CD8-positive, alpha-beta memory T cell (primary cell): ENCODE results near the gene RIPOR2. TPM values are rescaled to one million over a fixed set of nuclear protein-coding genes. Genes with fewer than 3 reads are reported as not detected.
A peak's percentile ranks its signal among the peaks of the same experiment; 100 is the strongest.

Experiments
- CTCF ChIA-PET: fragments of 350-600 bp; sonication (Branson Sonifier 250); formaldehyde crosslinking; loops from one replicate; lab custom pipeline; 2021; ENCODE audit warnings: antibody characterized with exemption; lab: Charles Lee
- POLR2A ChIA-PET: fragments of 350-600 bp; sonication (Branson Sonifier 250); formaldehyde crosslinking; loops from one replicate; lab custom pipeline; 2021; ENCODE audit warnings: antibody characterized with exemption; lab: Charles Lee
- DNase-seq, 5 donors: peaks; one replicate each; pipeline versions ENCODE4 v3.0.0 to v3.0.0-alpha.2; 2020 to 2022; ENCODE audit warnings: mixed read lengths in 1 of 5
- H3K27ac ChIP-seq: one replicate; pipeline ENCODE4 v1.7.0; 2013; ENCODE audit warnings: low read depth, mild to moderate bottlenecking, low read length, moderate library complexity
- H3K27me3 ChIP-seq: 2 replicates; pipeline ENCODE4 v1.7.0; 2013; ENCODE audit warnings: low read length, mild to moderate bottlenecking; ENCODE audit not compliant: insufficient read depth, poor library complexity, severe bottlenecking
- H3K36me3 ChIP-seq: 2 replicates; pipeline ENCODE4 v1.7.0; 2013; ENCODE audit warnings: mild to moderate bottlenecking, low read length, moderate library complexity; ENCODE audit not compliant: insufficient read depth
- H3K4me1 ChIP-seq: 2 replicates; pipeline ENCODE4 v1.7.0; 2013; ENCODE audit warnings: mild to moderate bottlenecking, low read length, moderate library complexity; ENCODE audit not compliant: insufficient read depth
- H3K4me3 ChIP-seq: 2 replicates; pipeline ENCODE4 v1.7.0; 2013; ENCODE audit warnings: mild to moderate bottlenecking, low read length
- H3K9me3 ChIP-seq: 2 replicates; pipeline ENCODE4 v1.7.0; 2013; ENCODE audit warnings: mild to moderate bottlenecking, low read length
- H3K27ac Mint-ChIP-seq, 8 donors: one replicate each; pipeline ENCODE4 v1.8.0; 2020 to 2021; ENCODE audit warnings: mixed read lengths in 8 of 8, mild to moderate bottlenecking in 6 of 8, inconsistent platforms in 3 of 8, moderate library complexity in 3 of 8
- H3K27me3 Mint-ChIP-seq, 2 donors: one replicate each; pipeline ENCODE4 v1.8.0; 2020 to 2021; ENCODE audit warnings: mixed read lengths in 2 of 2, mild to moderate bottlenecking in 1 of 2, moderate library complexity in 1 of 2
- H3K36me3 Mint-ChIP-seq, 3 donors: one replicate each; pipeline ENCODE4 v1.8.0; 2020 to 2021; ENCODE audit warnings: mixed read lengths in 3 of 3, inconsistent platforms in 1 of 3, mild to moderate bottlenecking in 1 of 3
- H3K4me1 Mint-ChIP-seq, 3 donors: one replicate each; pipeline ENCODE4 v1.8.0; 2020 to 2021; ENCODE audit warnings: mixed read lengths in 3 of 3, inconsistent platforms in 1 of 3, mild to moderate bottlenecking in 1 of 3
- H3K4me3 Mint-ChIP-seq, 7 donors: one replicate each; pipeline ENCODE4 v1.8.0; 2020 to 2021; ENCODE audit warnings: mixed read lengths in 7 of 7, mild to moderate bottlenecking in 6 of 7, moderate library complexity in 4 of 7, inconsistent platforms in 2 of 7
- H3K9me3 Mint-ChIP-seq, 5 donors: one replicate each; pipeline ENCODE4 v1.8.0; 2020 to 2022; ENCODE audit warnings: mixed read lengths in 5 of 5, mild to moderate bottlenecking in 3 of 5, moderate library complexity in 2 of 5, inconsistent platforms in 1 of 5
- polyA plus RNA-seq: library from polyadenylated mRNA; unstranded; fragments of 300-500 nt; fragmentation: Illumina TruSeq; gene quantifications from one replicate; pipeline ENCODE4 v1.2.3, GENCODE V29; 2021
- total RNA-seq, 2 experiments: library from RNA; stranded (reverse); gene quantifications; one replicate each; pipeline ENCODE4 v1.2.3, GENCODE V29; 2021

Gene RIPOR2
- total and polyA plus RNA-seq, 3 experiments from 2014 or later = 54.4 to 427 (median 58.2) TPM

DNA sequence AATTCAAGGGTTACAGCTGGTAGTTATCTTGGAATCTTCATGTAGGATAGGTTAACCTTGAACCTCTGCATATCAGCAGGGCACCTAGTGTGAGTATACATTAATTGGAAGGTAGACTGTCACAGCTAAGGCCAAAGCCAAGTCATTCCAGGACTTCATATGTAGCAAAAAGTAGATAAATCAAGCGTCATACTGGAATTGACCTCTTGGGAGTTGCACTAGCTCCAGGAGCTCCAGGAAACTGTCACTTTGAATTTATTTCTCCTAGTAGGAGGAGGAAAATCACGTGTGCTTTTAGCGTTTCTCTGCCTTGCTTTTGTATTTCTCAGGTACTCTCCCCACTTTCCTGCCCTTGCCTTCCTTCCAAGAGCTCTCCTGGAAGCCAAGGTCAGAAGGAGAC lies 30.3 kb downstream of the RIPOR2 start:
- Mint-ChIP-seq H3K4me3 (peak overlapping the region in 4 of 7 donors; percentile 14 to 45 (median 32)), H3K27me3 (no peaks in the 10 kb centered on the region), H3K4me1 (peaks cover 94 to 100% (median 98%) of the 10 kb centered on the region in 3 donors), H3K36me3 (peaks cover 20 to 90% (median 37%) of the 10 kb centered on the region in 3 donors), H3K9me3 (no peaks in the 10 kb centered on the region), H3K27ac (peak overlapping the region; percentile 79 to 98 (median 90))
- Histone ChIP-seq H3K9me3 (no peaks in the 10 kb centered on the region), H3K27ac (no peak overlapping the region), H3K4me1 (peaks cover 97% of the 10 kb centered on the region), H3K27me3 (no peaks in the 10 kb centered on the region), H3K36me3 (peaks cover 29% of the 10 kb centered on the region), H3K4me3 (no peak overlapping the region)
- CTCF ChIA-PET = interaction anchor here (0.6 to 3.9 kb wide), 7 partner anchors 11 to 112 kb away, joined by 3 to 18 read pairs (median 6); no protein-coding TSS in a partner anchor
- no peak for DNase-seq
- POLR2A ChIA-PET = no interaction called here

DNA sequence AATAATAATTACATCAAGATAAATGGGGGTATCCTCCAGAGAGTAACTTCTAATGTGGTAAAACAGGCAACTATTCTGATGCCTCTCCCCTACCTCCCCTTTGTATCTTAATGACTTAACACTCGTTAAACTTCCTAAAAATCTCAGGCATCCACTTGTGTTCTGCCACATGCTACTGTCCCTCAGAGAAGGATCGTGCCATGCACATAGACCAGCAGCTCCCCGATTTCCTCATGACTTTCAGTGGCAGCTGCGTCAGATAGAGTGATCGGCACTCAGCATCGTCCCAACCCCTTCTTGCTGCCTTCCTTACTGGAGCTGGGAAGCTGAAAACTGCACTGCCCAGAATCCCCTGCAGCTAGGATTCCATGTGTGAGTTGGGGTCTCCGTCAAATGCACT lies 32.1 kb downstream of the RIPOR2 start:
- ChIA-PET CTCF (interaction anchor here (2.8 to 3.9 kb wide), 2 partner anchors 30 to 88 kb away, joined by 14 to 18 read pairs; no protein-coding TSS in a partner anchor), POLR2A (no interaction called here)
- H3K4me1 ChIP-seq = peaks cover 97% of the 10 kb centered on the region
- H3K4me3 Mint-ChIP-seq = peak overlapping the region in 3 of 7 donors; percentile 18 to 55 (median 30)
- H3K9me3 Mint-ChIP-seq = no peaks in the 10 kb centered on the region
- H3K27ac ChIP-seq = no peak overlapping the region
- H3K27me3 Mint-ChIP-seq = no peaks in the 10 kb centered on the region
- peaks cover 93 to 100% (median 98%) of the 10 kb centered on the region in 3 donors for H3K4me1 Mint-ChIP-seq
- no peaks in the 10 kb centered on the region for H3K27me3 ChIP-seq
- H3K36me3 ChIP-seq = peaks cover 29% of the 10 kb centered on the region
- H3K4me3 ChIP-seq = no peak overlapping the region
- H3K9me3 ChIP-seq = no peaks in the 10 kb centered on the region
- peak overlapping the region in 7 of 8 donors; percentile 71 to 98 (median 77) for H3K27ac Mint-ChIP-seq
- no peak for DNase-seq
- H3K36me3 Mint-ChIP-seq = peaks cover 20 to 89% (median 35%) of the 10 kb centered on the region in 3 donors

- no peaks in the 10 kb centered on the region for H3K27me3 ChIP-seq
- H3K27ac Mint-ChIP-seq = peak overlapping the region; percentile 60 to 98 (median 89)
- H3K9me3 Mint-ChIP-seq = no peaks in the 10 kb centered on the region
- CTCF ChIA-PET = interaction anchor here (1.2 to 5.2 kb wide), 3 partner anchors 14 to 89 kb away, joined by 3 to 46 read pairs (median 18); partner anchors contain the start of gene RIPOR2
- H3K36me3 ChIP-seq = peaks cover 29% of the 10 kb centered on the region
- no peak overlapping the region for H3K4me3 ChIP-seq
- H3K27me3 Mint-ChIP-seq = no peaks in the 10 kb centered on the region
- POLR2A ChIA-PET = interaction anchor here (0.6 kb wide), 1 partner anchor 111 kb away, joined by 5 read pairs; no protein-coding TSS in a partner anchor
- H3K4me3 Mint-ChIP-seq = peak overlapping the region in 6 of 7 donors; percentile 10 to 79 (median 52)
- H3K9me3 ChIP-seq = no peaks in the 10 kb centered on the region
- H3K4me1 Mint-ChIP-seq = peaks cover 93 to 100% (median 98%) of the 10 kb centered on the region in 3 donors
- no peak for DNase-seq
- H3K36me3 Mint-ChIP-seq = peaks cover 20 to 91% (median 40%) of the 10 kb centered on the region in 3 donors
- H3K4me1 ChIP-seq = peaks cover 96% of the 10 kb centered on the region
- no peak overlapping the region for H3K27ac ChIP-seq
Measured at GRCh38 chr6:24902782-24903181, 33.0 kb downstream of the RIPOR2 start.

GRCh38 chr6:24901698-24902328 lies 33.9 kb downstream of the RIPOR2 start:
- H3K4me1 ChIP-seq = peaks cover 95% of the 10 kb centered on the region
- H3K36me3 ChIP-seq = peaks cover 24% of the 10 kb centered on the region
- peak overlapping the region; percentile 70 to 98 (median 93) for H3K27ac Mint-ChIP-seq
- H3K36me3 Mint-ChIP-seq = peaks cover 20 to 91% (median 45%) of the 10 kb centered on the region in 3 donors
- no peaks in the 10 kb centered on the region for H3K27me3 ChIP-seq
- POLR2A ChIA-PET = no interaction called here
- H3K27me3 Mint-ChIP-seq = no peaks in the 10 kb centered on the region
- no peaks in the 10 kb centered on the region for H3K9me3 Mint-ChIP-seq
- DNase-seq = no peak
- peaks cover 91 to 100% (median 98%) of the 10 kb centered on the region in 3 donors for H3K4me1 Mint-ChIP-seq
- H3K27ac ChIP-seq = no peak overlapping the region
- CTCF ChIA-PET = interaction anchor here (1.2 to 5.2 kb wide), 3 partner anchors 13 to 90 kb away, joined by 3 to 46 read pairs (median 18); partner anchors contain the start of gene RIPOR2
- H3K9me3 ChIP-seq = no peaks in the 10 kb centered on the region
- peak overlapping the region in 6 of 7 donors; percentile 45 to 73 (median 62) for H3K4me3 Mint-ChIP-seq
- no peak overlapping the region for H3K4me3 ChIP-seq

DNA sequence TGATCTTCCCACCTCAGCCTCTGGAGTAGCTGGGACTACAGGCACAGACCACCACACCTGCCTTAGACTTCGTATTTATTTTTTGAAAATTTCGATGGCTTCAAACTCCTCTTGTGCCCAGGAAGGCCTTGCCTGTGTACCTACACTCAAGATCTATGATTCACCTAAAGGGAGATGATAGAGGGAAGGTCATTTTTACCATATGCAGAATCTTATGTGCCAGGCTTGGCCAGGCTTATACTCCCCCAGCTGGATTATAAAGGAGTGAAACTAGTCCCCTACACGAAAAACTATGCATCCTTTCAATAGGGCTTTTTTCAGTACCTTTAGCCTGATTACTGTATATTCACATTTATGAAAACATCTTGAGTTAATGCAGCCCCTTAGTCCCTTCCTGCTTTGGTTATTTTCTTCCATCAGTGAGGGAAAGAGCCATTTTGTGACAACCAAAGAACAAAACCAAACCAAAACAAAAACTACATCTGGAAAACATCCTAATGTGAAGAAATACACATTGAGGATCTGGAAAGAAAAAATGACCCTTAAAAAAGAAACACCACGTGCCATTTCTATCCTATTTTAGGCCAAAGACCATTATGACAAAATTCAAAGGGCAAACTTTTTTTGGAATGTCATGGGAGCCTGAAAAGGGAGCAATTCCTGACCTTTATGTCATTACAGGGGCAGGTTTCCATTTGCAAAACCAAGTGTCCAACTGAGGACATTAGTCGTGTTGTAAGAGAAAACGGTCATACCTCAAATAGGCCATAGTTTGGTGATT lies 34.7 kb downstream of the RIPOR2 start:
- H3K9me3 Mint-ChIP-seq = no peaks in the 10 kb centered on the region

GRCh38 chr6:24899997-24900325 lies 35.8 kb downstream of the RIPOR2 start:
- no peaks in the 10 kb centered on the region for H3K27me3 Mint-ChIP-seq
- no peaks in the 10 kb centered on the region for H3K9me3 Mint-ChIP-seq
- H3K36me3 ChIP-seq = peaks cover 18% of the 10 kb centered on the region
- H3K27ac ChIP-seq = no peak overlapping the region
- peak overlapping the region; percentile 10 to 58 (median 41) for H3K4me3 Mint-ChIP-seq
- H3K4me3 ChIP-seq = no peak overlapping the region
- H3K27ac Mint-ChIP-seq = peak overlapping the region; percentile 70 to 96 (median 84)
- peak in 1 of 5 donors; percentile 76 for DNase-seq
- no peaks in the 10 kb centered on the region for H3K27me3 ChIP-seq
- peaks cover 20 to 87% (median 40%) of the 10 kb centered on the region in 3 donors for H3K36me3 Mint-ChIP-seq
- H3K4me1 ChIP-seq = peaks cover 79% of the 10 kb centered on the region
- CTCF ChIA-PET = interaction anchor here (0.7 to 5.2 kb wide), 11 partner anchors 10 to 118 kb away, joined by 3 to 46 read pairs (median 4); partner anchors contain the start of gene RIPOR2
- POLR2A ChIA-PET = interaction anchor here (0.6 to 1.8 kb wide), 5 partner anchors 10 to 379 kb away, joined by 3 to 11 read pairs (median 4); partner anchors contain the start of gene CARMIL1
- H3K9me3 ChIP-seq = no peaks in the 10 kb centered on the region
- peaks cover 86 to 97% (median 97%) of the 10 kb centered on the region in 3 donors for H3K4me1 Mint-ChIP-seq

More for the DNA sequence above, 34.7 kb downstream of the RIPOR2 start:
- Mint-ChIP-seq H3K27ac (peak overlapping the region; percentile 70 to 98 (median 93)), H3K4me1 (peaks cover 89 to 99% (median 97%) of the 10 kb centered on the region in 3 donors), H3K27me3 (no peaks in the 10 kb centered on the region), H3K36me3 (peaks cover 20 to 90% (median 45%) of the 10 kb centered on the region in 3 donors), H3K4me3 (peak overlapping the region in 6 of 7 donors; percentile 15 to 73 (median 56))
- H3K27ac ChIP-seq = no peak overlapping the region
- POLR2A ChIA-PET = no interaction called here
- H3K36me3 ChIP-seq = peaks cover 23% of the 10 kb centered on the region
- no peak overlapping the region for H3K4me3 ChIP-seq
- H3K9me3 ChIP-seq = no peaks in the 10 kb centered on the region
- CTCF ChIA-PET = interaction anchor here (0.8 to 5.2 kb wide), 7 partner anchors 9 to 117 kb away, joined by 3 to 46 read pairs (median 6); partner anchors contain the start of gene RIPOR2
- no peak for DNase-seq
- H3K27me3 ChIP-seq = no peaks in the 10 kb centered on the region
- peaks cover 88% of the 10 kb centered on the region for H3K4me1 ChIP-seq

- Mint-ChIP-seq H3K4me3 (peak overlapping the region; percentile 10 to 58 (median 41)), H3K36me3 (peaks cover 20 to 87% (median 40%) of the 10 kb centered on the region in 3 donors), H3K4me1 (peaks cover 86 to 97% (median 96%) of the 10 kb centered on the region in 3 donors), H3K27me3 (no peaks in the 10 kb centered on the region), H3K9me3 (no peaks in the 10 kb centered on the region), H3K27ac (peak overlapping the region; percentile 81 to 96 (median 85))
- peak in 1 of 5 donors; percentile 63 for DNase-seq
- ChIA-PET POLR2A (interaction anchor here (0.6 to 1.8 kb wide), 8 partner anchors 9 to 380 kb away, joined by 3 to 11 read pairs (median 4); partner anchors contain the start of gene CARMIL1), CTCF (interaction anchor here (0.7 to 5.2 kb wide), 10 partner anchors 11 to 171 kb away, joined by 3 to 46 read pairs (median 4); partner anchors contain the start of gene RIPOR2)
- Histone ChIP-seq H3K36me3 (peaks cover 13% of the 10 kb centered on the region), H3K4me1 (peaks cover 78% of the 10 kb centered on the region), H3K27me3 (no peaks in the 10 kb centered on the region), H3K9me3 (no peaks in the 10 kb centered on the region), H3K4me3 (no peak overlapping the region), H3K27ac (no peak overlapping the region)
Measured at GRCh38 chr6:24899136-24899996, 36.4 kb downstream of the RIPOR2 start.
